ENCODE data around the gene CUEDC2.

DNA sequence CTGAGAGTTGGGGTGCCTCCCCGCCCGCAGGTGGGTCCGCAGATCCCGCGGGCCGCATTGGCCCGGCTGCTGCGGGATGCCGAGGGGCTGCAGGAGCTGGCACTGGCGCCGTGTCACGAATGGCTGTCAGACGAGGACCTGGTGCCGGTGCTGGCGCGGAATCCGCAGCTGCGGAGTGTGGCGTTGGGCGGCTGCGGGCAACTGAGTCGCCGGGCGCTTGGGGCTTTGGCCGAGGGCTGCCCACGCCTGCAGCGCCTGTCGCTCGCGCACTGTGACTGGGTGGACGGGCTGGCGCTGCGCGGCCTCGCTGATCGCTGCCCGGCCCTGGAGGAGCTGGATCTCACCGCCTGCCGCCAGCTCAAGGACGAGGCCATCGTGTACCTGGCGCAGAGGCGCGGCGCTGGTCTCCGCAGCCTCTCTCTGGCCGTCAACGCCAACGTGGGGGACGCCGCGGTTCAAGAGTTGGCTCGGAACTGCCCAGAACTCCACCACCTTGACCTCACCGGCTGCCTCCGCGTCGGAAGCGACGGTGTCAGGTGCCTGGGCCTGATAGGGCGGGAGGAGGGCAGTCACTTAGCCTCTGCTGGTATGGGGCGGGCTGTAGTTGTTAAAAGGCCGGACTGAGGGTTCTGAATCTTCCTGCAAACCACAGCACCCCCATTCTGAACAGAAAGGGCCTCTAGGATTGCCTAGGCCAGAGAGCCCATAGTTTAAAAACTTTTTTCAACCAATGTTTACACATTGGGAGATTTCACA lies 10.4 kb downstream of the CUEDC2 start:
- TF ChIP-seq, protein P1, sequence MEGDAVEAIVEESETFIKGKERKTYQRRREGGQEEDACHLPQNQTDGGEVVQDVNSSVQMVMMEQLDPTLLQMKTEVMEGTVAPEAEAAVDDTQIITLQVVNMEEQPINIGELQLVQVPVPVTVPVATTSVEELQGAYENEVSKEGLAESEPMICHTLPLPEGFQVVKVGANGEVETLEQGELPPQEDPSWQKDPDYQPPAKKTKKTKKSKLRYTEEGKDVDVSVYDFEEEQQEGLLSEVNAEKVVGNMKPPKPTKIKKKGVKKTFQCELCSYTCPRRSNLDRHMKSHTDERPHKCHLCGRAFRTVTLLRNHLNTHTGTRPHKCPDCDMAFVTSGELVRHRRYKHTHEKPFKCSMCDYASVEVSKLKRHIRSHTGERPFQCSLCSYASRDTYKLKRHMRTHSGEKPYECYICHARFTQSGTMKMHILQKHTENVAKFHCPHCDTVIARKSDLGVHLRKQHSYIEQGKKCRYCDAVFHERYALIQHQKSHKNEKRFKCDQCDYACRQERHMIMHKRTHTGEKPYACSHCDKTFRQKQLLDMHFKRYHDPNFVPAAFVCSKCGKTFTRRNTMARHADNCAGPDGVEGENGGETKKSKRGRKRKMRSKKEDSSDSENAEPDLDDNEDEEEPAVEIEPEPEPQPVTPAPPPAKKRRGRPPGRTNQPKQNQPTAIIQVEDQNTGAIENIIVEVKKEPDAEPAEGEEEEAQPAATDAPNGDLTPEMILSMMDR (conservative IDR thresholded peaks at IDR 0.05 in 1 of 2, IDR thresholded peaks at IDR 0.05 in 1 of 2; ENCODE audit: low read depth in 1 of 2, low read length in 2 of 2) = no peak
- TF ChIP-seq EZH2 (IDR thresholded peaks at IDR 0.05; ENCODE audit: low read length, missing control alignments) = no peak

Data from fibroblast of lung (primary cell).